ENCODE measurements around the gene OR2H2.

The OR2H2 gene

GRCh38 chr6:29584821-29585220 lies at the start of gene OR2H2:
Gene OR2H2 (plus strand): TSS chr6:29585121. CDS start chr6:29587945, 2,824 bp downstream.
- no peak for DNase-seq (ENCODE audit: low read depth in 4 of 4, low spot score in 1 of 4)

GRCh38 chr6:29537714-29538403 lies 47.1 kb upstream of the OR2H2 start:
- no peak for DNase-seq (ENCODE audit: low read depth in 4 of 4, low spot score in 1 of 4)

- DNase-seq (ENCODE audit: low read depth in 4 of 4, low spot score in 1 of 4) = no peak
Observed at GRCh38 chr6:29547573-29547972, 37.3 kb upstream of the OR2H2 start.

GRCh38 chr6:29552512-29553051 lies 32.3 kb upstream of the OR2H2 start:
- no peak for DNase-seq (ENCODE audit: low read depth in 4 of 4, low spot score in 1 of 4)

- DNase-seq (ENCODE audit: low read depth in 4 of 4, low spot score in 1 of 4) = peak in 2 of 4 experiments; percentile 6 to 7
Observed at GRCh38 chr6:29553268-29554057, 31.5 kb upstream of the OR2H2 start.

GRCh38 chr6:29554764-29555163 lies 30.2 kb upstream of the OR2H2 start:
- DNase-seq (ENCODE audit: low read depth in 4 of 4, low spot score in 1 of 4) = no peak

GRCh38 chr6:29557320-29557719 lies 27.6 kb upstream of the OR2H2 start:
- no peak for DNase-seq (ENCODE audit: low read depth in 4 of 4, low spot score in 1 of 4)

- DNase-seq (ENCODE audit: low read depth in 4 of 4, low spot score in 1 of 4) = no peak
Observed at GRCh38 chr6:29558439-29559079, 26.4 kb upstream of the OR2H2 start.

GRCh38 chr6:29559524-29560287 lies 25.2 kb upstream of the OR2H2 start, which contains the start of gene UBD:
Gene UBD (minus strand): TSS chr6:29559732. CDS start chr6:29559701, 31 bp downstream.
- DNase-seq (ENCODE audit: low read depth in 4 of 4, low spot score in 1 of 4) = no peak

- no peak for DNase-seq (ENCODE audit: low read depth in 4 of 4, low spot score in 1 of 4)
Observed at GRCh38 chr6:29561091-29561490, 23.8 kb upstream of the OR2H2 start.

- no peak for DNase-seq (ENCODE audit: low read depth in 4 of 4, low spot score in 1 of 4)
Observed at GRCh38 chr6:29561606-29562181, 23.2 kb upstream of the OR2H2 start.

GRCh38 chr6:29563435-29563965 lies 21.4 kb upstream of the OR2H2 start:
- no peak for DNase-seq (ENCODE audit: low read depth in 4 of 4, low spot score in 1 of 4)

- no peak for DNase-seq (ENCODE audit: low read depth in 4 of 4, low spot score in 1 of 4)
Observed at GRCh38 chr6:29564875-29565274, 20.0 kb upstream of the OR2H2 start.

GRCh38 chr6:29566856-29567255 lies 18.1 kb upstream of the OR2H2 start:
- no peak for DNase-seq (ENCODE audit: low read depth in 4 of 4, low spot score in 1 of 4)

GRCh38 chr6:29567541-29567940 lies 17.4 kb upstream of the OR2H2 start:
- no peak for DNase-seq (ENCODE audit: low read depth in 4 of 4, low spot score in 1 of 4)

- no peak for DNase-seq (ENCODE audit: low read depth in 4 of 4, low spot score in 1 of 4)
Observed at GRCh38 chr6:29567991-29568390, 16.9 kb upstream of the OR2H2 start.

- DNase-seq (ENCODE audit: low read depth in 4 of 4, low spot score in 1 of 4) = no peak
Observed at GRCh38 chr6:29576056-29576455, 8.9 kb upstream of the OR2H2 start.

GRCh38 chr6:29577544-29577943 lies 7.4 kb upstream of the OR2H2 start:
- no peak for DNase-seq (ENCODE audit: low read depth in 4 of 4, low spot score in 1 of 4)

- DNase-seq (ENCODE audit: low read depth in 4 of 4, low spot score in 1 of 4) = peak in 3 of 4 experiments; percentile 14 to 44 (median 19)
Observed at GRCh38 chr6:29589423-29590048, 4.6 kb downstream of the OR2H2 start.
